ENCODE measurements around the gene TXNRD2. TPM values are rescaled to one million over a fixed set of nuclear protein-coding genes. Genes with fewer than 3 reads are reported as not detected.

The TXNRD2 gene
- total RNA-seq, 1 experiment from 2014 or later, result 31.9 TPM

DNA sequence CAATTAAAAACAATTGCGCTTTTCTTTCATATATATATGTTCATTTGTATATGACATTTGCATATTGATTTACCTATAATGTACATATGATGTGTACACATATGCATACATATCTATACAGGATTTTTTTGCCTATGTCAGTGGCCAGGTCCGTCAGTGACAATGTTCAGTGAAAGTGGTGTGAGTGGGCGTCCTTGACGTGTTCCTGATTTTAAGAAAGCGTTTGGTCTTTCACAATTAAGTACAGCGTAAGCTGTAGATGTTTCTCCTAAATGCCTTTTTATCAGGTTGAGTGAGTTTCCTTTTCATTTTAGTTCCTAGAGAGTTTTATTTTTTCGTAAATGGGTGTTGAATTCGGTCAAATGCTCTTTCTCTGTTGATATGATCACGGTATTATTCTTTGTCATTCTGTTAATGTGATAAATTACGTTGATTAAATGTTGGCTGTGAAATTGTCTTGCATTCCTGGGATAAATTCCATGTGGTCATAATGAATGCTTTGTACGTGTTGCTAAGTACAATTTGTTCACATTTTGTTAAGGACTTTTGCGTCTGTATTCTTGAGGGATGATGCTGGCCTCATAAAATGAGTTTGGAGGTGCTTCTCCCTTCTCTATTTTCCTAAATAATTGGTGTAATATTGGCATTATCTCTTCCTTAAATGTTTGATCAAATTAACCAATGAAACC lies 76.3 kb downstream of the TXNRD2 start:
- no peak for DNase-seq (ENCODE audit: low read depth)

GRCh38 chr22:19864538-19865106 lies 77.0 kb downstream of the TXNRD2 start:
- DNase-seq (ENCODE audit: low read depth), result no peak

DNA sequence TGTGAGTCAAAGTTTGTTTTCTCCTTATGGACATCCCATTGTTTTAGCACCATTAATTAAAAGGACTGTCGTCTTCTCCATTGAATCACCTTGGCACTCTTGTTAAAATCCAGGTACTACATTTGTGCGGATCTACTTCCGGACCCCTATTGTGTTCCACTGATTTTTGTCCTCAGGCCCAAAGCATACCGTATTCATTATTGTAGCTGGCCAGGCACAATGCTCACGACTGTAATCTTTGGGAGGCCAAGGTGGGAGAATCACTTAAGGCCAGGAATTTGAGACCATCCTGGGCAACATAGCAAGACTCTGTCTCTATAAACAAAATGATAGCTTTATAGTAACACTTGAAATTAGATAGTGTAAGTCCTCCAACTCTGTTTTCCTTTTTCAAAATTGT lies 78.0 kb downstream of the TXNRD2 start:
- no peak for DNase-seq (ENCODE audit: low read depth)

GRCh38 chr22:19862619-19863246 lies 78.9 kb downstream of the TXNRD2 start:
- DNase-seq (ENCODE audit: low read depth), result no peak

DNA sequence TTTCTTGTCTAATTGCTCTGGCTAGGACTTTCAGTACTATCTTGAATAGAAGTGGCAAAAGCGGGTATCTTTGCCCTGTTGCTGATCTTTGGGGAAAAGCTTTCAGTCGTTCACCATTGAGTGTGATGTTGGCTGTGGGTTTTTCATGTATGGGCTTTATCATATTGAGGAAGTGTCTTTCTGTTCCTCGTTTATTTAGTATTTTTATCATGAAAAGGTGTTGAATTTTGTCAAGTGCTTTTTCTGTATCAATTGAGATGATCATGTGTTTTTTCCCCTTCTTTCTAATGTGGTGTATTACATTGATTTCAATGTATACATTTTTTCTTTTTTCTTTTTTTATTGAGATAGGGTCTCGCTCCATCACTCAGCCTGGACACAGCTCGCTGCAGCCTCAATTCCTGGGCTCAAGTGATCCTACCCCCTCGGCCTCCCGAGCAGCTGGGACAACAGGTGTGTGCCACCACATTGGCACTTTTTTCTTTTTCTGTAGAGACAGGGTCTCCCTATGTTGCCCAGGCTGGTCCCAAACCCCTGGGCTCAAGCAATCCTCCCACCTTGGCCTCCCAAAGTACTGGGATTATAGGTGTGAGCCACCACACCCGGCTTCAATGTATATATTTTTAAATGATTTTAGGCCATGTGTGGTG lies 81.6 kb downstream of the TXNRD2 start:
- DNase-seq (ENCODE audit: low read depth), result no peak

GRCh38 chr22:19857382-19857781 lies 84.2 kb downstream of the TXNRD2 start:
- no peak for DNase-seq (ENCODE audit: low read depth)

- peak; percentile 86 for DNase-seq (ENCODE audit: low read depth)
These were observed 85.9 kb downstream of the TXNRD2 start for GRCh38 chr22:19855504-19856409.

- peak; percentile 99 for DNase-seq (ENCODE audit: low read depth)
These were observed 86.7 kb downstream of the TXNRD2 start, which contains the start of the genes GNB1L and RTL10 for GRCh38 chr22:19854778-19855503. GNB1L (minus strand) TSS chr22:19854874; CDS start chr22:19821355, 33,519 bp downstream. RTL10 (minus strand) TSS chr22:19854874; CDS start chr22:19852261, 2,613 bp downstream.

GRCh38 chr22:19853879-19854777 lies 87.5 kb downstream of the TXNRD2 start:
- DNase-seq (ENCODE audit: low read depth), result peak; percentile 18

DNA sequence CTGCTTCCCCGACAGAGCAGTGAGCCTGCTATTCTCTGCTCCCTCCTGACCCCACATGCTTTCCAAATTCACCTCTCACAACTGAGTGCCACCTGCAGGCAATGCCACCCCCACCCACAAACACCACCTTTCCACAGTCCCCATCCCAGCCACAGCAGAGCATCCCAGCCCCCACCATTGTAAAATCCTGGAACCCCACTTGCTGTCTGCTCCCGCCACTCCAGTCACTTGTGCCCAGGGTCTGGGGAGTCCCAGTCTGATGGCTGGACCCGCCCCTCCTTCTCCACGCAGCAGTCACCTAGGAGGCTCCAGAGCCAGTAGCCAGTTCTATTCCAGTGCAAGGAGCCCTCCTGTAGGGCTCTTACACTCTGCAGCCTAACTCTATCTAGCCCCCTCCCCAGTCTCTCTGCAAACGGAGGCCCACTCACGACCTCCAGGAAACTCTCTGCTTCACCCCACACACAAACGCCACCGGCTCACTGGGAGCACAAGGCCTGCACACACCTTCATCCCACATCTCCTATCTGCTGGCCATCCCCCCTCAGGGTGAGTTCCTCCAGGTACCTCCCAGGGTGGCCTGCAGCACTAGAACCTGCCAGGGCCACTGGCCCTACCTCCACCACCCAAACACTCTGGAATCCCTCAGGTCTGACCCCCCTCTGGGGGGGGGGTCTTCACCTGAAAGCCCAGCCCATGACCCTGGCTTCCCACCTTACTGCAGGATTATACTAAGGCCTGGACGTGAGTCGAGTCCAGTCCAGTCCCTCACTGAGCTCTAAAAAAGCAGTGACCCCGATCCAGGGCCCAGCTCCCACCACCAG lies 88.3 kb downstream of the TXNRD2 start:
- no peak for DNase-seq (ENCODE audit: low read depth)

DNA sequence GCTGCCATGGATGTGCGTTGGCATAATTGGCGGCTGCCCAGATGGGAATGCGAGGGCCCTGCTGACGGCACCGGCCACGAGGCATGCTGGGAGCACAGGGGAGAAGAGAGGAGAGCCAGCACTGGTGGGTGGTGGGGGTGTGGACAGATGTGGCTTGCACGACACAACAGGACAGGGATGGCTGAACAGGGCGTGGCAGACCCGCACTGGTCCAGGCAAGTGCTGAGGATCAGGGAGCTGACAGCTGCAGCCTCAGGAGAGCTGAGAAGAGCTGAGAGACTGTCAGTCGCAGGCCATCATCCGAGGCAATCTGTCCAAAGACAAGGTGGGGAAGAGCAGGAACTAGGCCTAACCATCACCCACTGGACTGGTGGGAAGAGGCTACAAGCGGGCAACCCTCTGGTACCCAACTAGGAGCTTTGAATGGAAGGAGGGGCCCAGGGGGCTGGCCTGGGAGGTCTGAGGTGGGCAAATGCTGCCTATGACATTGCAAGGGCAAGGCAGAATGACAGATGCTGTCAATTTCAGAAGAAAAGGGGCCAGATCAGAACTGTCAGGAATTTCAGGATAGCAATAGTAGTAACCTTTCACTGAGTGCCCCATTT lies 89.3 kb downstream of the TXNRD2 start:
- peak; percentile 2 for DNase-seq (ENCODE audit: low read depth)

- no peak for DNase-seq (ENCODE audit: low read depth)
These were observed 90.1 kb downstream of the TXNRD2 start for GRCh38 chr22:19851291-19852176.

DNA sequence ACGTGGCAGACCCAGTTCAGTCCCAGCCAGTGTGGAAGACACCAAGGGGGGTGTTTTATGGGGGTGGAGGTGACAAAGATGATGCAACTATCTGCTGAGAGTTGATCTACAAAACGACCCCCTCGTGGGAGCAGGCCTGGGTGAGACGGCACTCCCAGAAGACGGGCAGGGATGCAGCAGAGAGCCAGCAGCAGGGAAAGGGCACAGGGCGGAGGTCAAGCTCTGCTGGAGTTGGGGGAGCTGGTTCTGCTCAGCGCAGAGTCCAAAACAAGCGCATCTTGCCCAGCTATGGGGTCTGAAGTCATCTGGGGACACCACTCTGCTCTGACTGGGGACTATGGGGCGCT lies 90.9 kb downstream of the TXNRD2 start:
- DNase-seq (ENCODE audit: low read depth), result no peak

DNA sequence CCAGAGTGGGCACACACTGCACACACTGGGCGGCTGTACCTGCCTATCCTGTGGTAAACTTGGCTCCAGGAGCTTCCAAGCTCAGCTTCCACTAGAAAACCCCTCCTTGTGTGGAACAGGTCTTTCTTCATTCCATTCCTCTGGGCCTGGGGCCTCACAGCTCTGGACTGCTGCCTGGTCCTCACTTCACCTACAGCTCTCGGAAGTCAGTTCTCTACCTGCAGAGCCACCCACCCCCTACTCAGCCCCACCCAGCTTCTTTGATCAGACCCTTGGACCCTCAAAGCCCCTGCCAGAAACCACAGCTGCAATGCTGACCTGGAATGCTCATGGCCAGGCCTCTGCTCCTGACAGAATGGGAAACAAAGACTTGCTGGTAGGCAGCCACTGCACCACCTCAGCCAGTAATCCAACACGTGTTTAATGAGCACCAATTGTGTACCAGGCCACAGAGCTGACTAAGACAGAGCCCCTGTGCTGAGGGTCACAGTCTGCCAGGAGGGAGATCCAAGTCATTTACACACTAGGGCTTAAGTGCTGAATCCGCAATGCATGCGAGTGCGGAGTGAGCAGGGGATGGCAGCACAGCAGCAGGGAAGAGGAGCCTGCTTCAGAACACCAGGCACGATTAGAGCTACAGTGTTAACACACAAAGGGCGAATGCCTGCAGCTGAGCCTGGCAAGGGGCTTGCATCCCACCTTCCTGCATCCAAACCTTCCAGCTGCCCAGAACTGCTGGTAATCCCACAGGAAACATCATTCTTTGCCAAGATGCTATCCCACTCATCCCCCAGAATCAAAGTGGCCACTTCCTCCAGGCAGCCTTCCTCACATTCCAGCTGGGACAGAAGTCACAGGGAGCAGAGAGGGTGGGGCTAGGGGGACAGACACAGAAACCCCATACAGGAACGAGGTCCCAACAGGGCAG lies 91.5 kb downstream of the TXNRD2 start:
- peak; percentile 4 for DNase-seq (ENCODE audit: low read depth)

DNA sequence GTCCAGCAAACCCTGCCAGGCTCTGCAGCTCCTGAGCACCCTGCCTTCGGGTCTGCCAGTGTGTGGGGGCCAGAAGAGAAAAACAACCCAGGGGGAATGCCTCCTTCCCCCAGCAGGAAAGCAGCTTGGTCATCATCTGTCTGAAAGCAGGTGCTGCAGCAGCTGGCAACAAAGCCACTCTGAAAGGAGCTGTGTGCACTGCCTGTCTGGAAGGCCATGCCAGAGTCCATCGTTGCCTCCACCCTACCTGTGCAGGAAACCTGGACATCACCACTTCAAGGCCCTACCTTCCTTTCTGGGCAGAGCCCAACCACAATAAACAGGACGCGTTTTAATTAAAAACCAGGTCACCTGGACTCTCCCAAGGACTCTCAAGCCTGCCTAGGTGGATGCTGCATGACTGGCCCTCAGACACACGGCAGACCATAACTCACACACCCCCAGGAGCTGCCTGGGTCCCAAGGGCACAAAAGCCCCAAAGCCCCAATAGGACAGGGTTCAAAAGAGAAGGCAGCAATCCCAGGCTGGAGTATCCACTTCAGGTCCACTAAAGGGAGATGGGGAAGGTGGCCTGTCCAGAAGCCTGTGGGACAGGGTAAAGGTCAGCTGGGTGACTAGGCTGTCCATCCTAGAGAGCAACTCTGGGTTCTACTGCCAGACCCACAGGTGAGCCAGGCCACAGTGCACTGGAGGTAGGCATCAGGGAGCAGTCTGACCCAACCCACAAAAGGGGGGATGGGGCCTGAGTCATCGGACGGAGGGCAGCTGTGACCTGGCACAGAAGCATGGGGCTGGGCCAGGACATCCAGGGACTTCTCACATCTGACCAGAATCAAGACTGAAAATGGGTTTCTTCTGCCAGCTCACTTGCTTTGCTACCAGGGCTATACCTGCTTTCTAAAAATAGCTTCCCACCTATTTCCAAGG lies 93.1 kb downstream of the TXNRD2 start:
- peak; percentile 45 for DNase-seq (ENCODE audit: low read depth)
